ENCODE measurements around the gene ARHGEF7. TPM values are rescaled to one million over a fixed set of nuclear protein-coding genes. Genes with fewer than 3 reads are reported as not detected.

Gene ARHGEF7
- polyA plus RNA-seq, 2 donors, result 13.5 to 16.0 TPM

GRCh38 chr13:111210544-111211469 is 95.7 kb downstream of the ARHGEF7 start:
- H3K36me3 ChIP-seq (ENCODE audit: control insufficient read depth in 2 of 2, insufficient read depth in 2 of 2, low read length in 1 of 2), result peaks cover 0 to 4% of the 10 kb centered on the region in 2 donors
- H3K27ac ChIP-seq (ENCODE audit: low read depth in 2 of 2, low read length in 1 of 2), result no peak overlapping the region
- H3K4me3 ChIP-seq (ENCODE audit: low read depth in 1 of 2, low read length in 2 of 2), result no peak overlapping the region
- H3K27me3 ChIP-seq (ENCODE audit: control insufficient read depth in 1 of 2, insufficient read depth in 2 of 2, low read length in 2 of 2), result no peaks in the 10 kb centered on the region
- peaks cover 0 to 1% of the 10 kb centered on the region in 2 donors for H3K9me3 ChIP-seq (ENCODE audit: control insufficient read depth in 2 of 2, insufficient read depth in 1 of 2, low read depth in 1 of 2, low read length in 1 of 2)
- 66 to 68% methylated on average over 15 of the region's 15 CpGs for WGBS, 2 donors
- H3K4me1 ChIP-seq (ENCODE audit: control insufficient read depth in 2 of 2, insufficient read depth in 2 of 2, low read length in 1 of 2), result peaks cover 0 to 4% of the 10 kb centered on the region in 2 donors

GRCh38 chr13:111211789-111212516 is 96.8 kb downstream of the ARHGEF7 start:
- WGBS, 2 donors, result 79 to 87% methylated on average over 13 of the region's 13 CpGs
- no peaks in the 10 kb centered on the region for H3K27me3 ChIP-seq (ENCODE audit: control insufficient read depth in 1 of 2, insufficient read depth in 2 of 2, low read length in 2 of 2)
- H3K9me3 ChIP-seq (ENCODE audit: control insufficient read depth in 2 of 2, insufficient read depth in 1 of 2, low read depth in 1 of 2, low read length in 1 of 2), result peaks cover 0 to 1% of the 10 kb centered on the region in 2 donors
- peaks cover 2 to 4% of the 10 kb centered on the region in 2 donors for H3K4me1 ChIP-seq (ENCODE audit: control insufficient read depth in 2 of 2, insufficient read depth in 2 of 2, low read length in 1 of 2)
- H3K36me3 ChIP-seq (ENCODE audit: control insufficient read depth in 2 of 2, insufficient read depth in 2 of 2, low read length in 1 of 2), result no peaks in the 10 kb centered on the region
- peak overlapping the region in 1 of 2 donors; percentile 16 for H3K27ac ChIP-seq (ENCODE audit: low read depth in 2 of 2, low read length in 1 of 2)
- no peak overlapping the region for H3K4me3 ChIP-seq (ENCODE audit: low read depth in 1 of 2, low read length in 2 of 2)

GRCh38 chr13:111212517-111212873 is 97.4 kb downstream of the ARHGEF7 start:
- Histone ChIP-seq H3K4me1 (ENCODE audit: control insufficient read depth in 2 of 2, insufficient read depth in 2 of 2, low read length in 1 of 2) (peaks cover 2 to 4% of the 10 kb centered on the region in 2 donors), H3K9me3 (ENCODE audit: control insufficient read depth in 2 of 2, insufficient read depth in 1 of 2, low read depth in 1 of 2, low read length in 1 of 2) (peaks cover 0 to 1% of the 10 kb centered on the region in 2 donors), H3K27ac (ENCODE audit: low read depth in 2 of 2, low read length in 1 of 2) (no peak overlapping the region), H3K4me3 (ENCODE audit: low read depth in 1 of 2, low read length in 2 of 2) (no peak overlapping the region), H3K36me3 (ENCODE audit: control insufficient read depth in 2 of 2, insufficient read depth in 2 of 2, low read length in 1 of 2) (no peaks in the 10 kb centered on the region), H3K27me3 (ENCODE audit: control insufficient read depth in 1 of 2, insufficient read depth in 2 of 2, low read length in 2 of 2) (no peaks in the 10 kb centered on the region)
- 49% methylated on average over 4 of the region's 4 CpGs for whole genome bisulfite sequencing, 2 donors

- H3K4me3 ChIP-seq (ENCODE audit: low read depth in 1 of 2, low read length in 2 of 2), result no peak overlapping the region
- peaks cover 0 to 3% of the 10 kb centered on the region in 2 donors for H3K36me3 ChIP-seq (ENCODE audit: control insufficient read depth in 2 of 2, insufficient read depth in 2 of 2, low read length in 1 of 2)
- WGBS, 2 donors, result 83 to 86% methylated on average over 22 of the region's 22 CpGs
- no peak overlapping the region for H3K27ac ChIP-seq (ENCODE audit: low read depth in 2 of 2, low read length in 1 of 2)
- no peaks in the 10 kb centered on the region for H3K27me3 ChIP-seq (ENCODE audit: control insufficient read depth in 1 of 2, insufficient read depth in 2 of 2, low read length in 2 of 2)
- peaks cover 0 to 2% of the 10 kb centered on the region in 2 donors for H3K4me1 ChIP-seq (ENCODE audit: control insufficient read depth in 2 of 2, insufficient read depth in 2 of 2, low read length in 1 of 2)
- peaks cover 0 to 1% of the 10 kb centered on the region in 2 donors for H3K9me3 ChIP-seq (ENCODE audit: control insufficient read depth in 2 of 2, insufficient read depth in 1 of 2, low read depth in 1 of 2, low read length in 1 of 2)
These were observed 99.0 kb downstream of the ARHGEF7 start for GRCh38 chr13:111213964-111214726.

GRCh38 chr13:111215081-111216047 is 100.3 kb downstream of the ARHGEF7 start:
- 79 to 82% methylated on average over 19 of the region's 19 CpGs for WGBS, 2 donors
- no peaks in the 10 kb centered on the region for H3K9me3 ChIP-seq (ENCODE audit: control insufficient read depth in 2 of 2, insufficient read depth in 1 of 2, low read depth in 1 of 2, low read length in 1 of 2)
- peaks cover 0 to 3% of the 10 kb centered on the region in 2 donors for H3K36me3 ChIP-seq (ENCODE audit: control insufficient read depth in 2 of 2, insufficient read depth in 2 of 2, low read length in 1 of 2)
- no peak overlapping the region for H3K27ac ChIP-seq (ENCODE audit: low read depth in 2 of 2, low read length in 1 of 2)
- H3K4me1 ChIP-seq (ENCODE audit: control insufficient read depth in 2 of 2, insufficient read depth in 2 of 2, low read length in 1 of 2), result peaks cover 0 to 2% of the 10 kb centered on the region in 2 donors
- no peaks in the 10 kb centered on the region for H3K27me3 ChIP-seq (ENCODE audit: control insufficient read depth in 1 of 2, insufficient read depth in 2 of 2, low read length in 2 of 2)
- H3K4me3 ChIP-seq (ENCODE audit: low read depth in 1 of 2, low read length in 2 of 2), result no peak overlapping the region

GRCh38 chr13:111216166-111216960 is 101.3 kb downstream of the ARHGEF7 start:
- no peaks in the 10 kb centered on the region for H3K27me3 ChIP-seq (ENCODE audit: control insufficient read depth in 1 of 2, insufficient read depth in 2 of 2, low read length in 2 of 2)
- peaks cover 0 to 2% of the 10 kb centered on the region in 2 donors for H3K4me1 ChIP-seq (ENCODE audit: control insufficient read depth in 2 of 2, insufficient read depth in 2 of 2, low read length in 1 of 2)
- WGBS, 2 donors, result 84 to 87% methylated on average over 13 to 15 of the region's 15 CpGs
- no peak overlapping the region for H3K27ac ChIP-seq (ENCODE audit: low read depth in 2 of 2, low read length in 1 of 2)
- H3K36me3 ChIP-seq (ENCODE audit: control insufficient read depth in 2 of 2, insufficient read depth in 2 of 2, low read length in 1 of 2), result peaks cover 0 to 7% of the 10 kb centered on the region in 2 donors
- no peaks in the 10 kb centered on the region for H3K9me3 ChIP-seq (ENCODE audit: control insufficient read depth in 2 of 2, insufficient read depth in 1 of 2, low read depth in 1 of 2, low read length in 1 of 2)
- no peak overlapping the region for H3K4me3 ChIP-seq (ENCODE audit: low read depth in 1 of 2, low read length in 2 of 2)

GRCh38 chr13:111217641-111218040 is 102.5 kb downstream of the ARHGEF7 start:
- H3K27ac ChIP-seq (ENCODE audit: low read depth in 2 of 2, low read length in 1 of 2), result no peak overlapping the region
- 66 to 84% methylated on average over 13 of the region's 13 CpGs for WGBS, 2 donors
- peaks cover 0 to 7% of the 10 kb centered on the region in 2 donors for H3K36me3 ChIP-seq (ENCODE audit: control insufficient read depth in 2 of 2, insufficient read depth in 2 of 2, low read length in 1 of 2)
- H3K4me1 ChIP-seq (ENCODE audit: control insufficient read depth in 2 of 2, insufficient read depth in 2 of 2, low read length in 1 of 2), result peaks cover 0 to 2% of the 10 kb centered on the region in 2 donors
- no peak overlapping the region for H3K4me3 ChIP-seq (ENCODE audit: low read depth in 1 of 2, low read length in 2 of 2)
- no peaks in the 10 kb centered on the region for H3K27me3 ChIP-seq (ENCODE audit: control insufficient read depth in 1 of 2, insufficient read depth in 2 of 2, low read length in 2 of 2)
- no peaks in the 10 kb centered on the region for H3K9me3 ChIP-seq (ENCODE audit: control insufficient read depth in 2 of 2, insufficient read depth in 1 of 2, low read depth in 1 of 2, low read length in 1 of 2)

- Histone ChIP-seq H3K4me3 (ENCODE audit: low read depth in 1 of 2, low read length in 2 of 2) (no peak overlapping the region), H3K27ac (ENCODE audit: low read depth in 2 of 2, low read length in 1 of 2) (no peak overlapping the region), H3K36me3 (ENCODE audit: control insufficient read depth in 2 of 2, insufficient read depth in 2 of 2, low read length in 1 of 2) (peaks cover 0 to 7% of the 10 kb centered on the region in 2 donors), H3K27me3 (ENCODE audit: control insufficient read depth in 1 of 2, insufficient read depth in 2 of 2, low read length in 2 of 2) (no peaks in the 10 kb centered on the region), H3K4me1 (ENCODE audit: control insufficient read depth in 2 of 2, insufficient read depth in 2 of 2, low read length in 1 of 2) (peaks cover 0 to 2% of the 10 kb centered on the region in 2 donors), H3K9me3 (ENCODE audit: control insufficient read depth in 2 of 2, insufficient read depth in 1 of 2, low read depth in 1 of 2, low read length in 1 of 2) (no peaks in the 10 kb centered on the region)
- 46 to 48% methylated on average over 4 of the region's 4 CpGs for WGBS, 2 donors
These were observed 104.2 kb downstream of the ARHGEF7 start for GRCh38 chr13:111219280-111219679.

All from esophagus (tissue), 2 donors.